H1 (cell line): Measurements from ENCODE around the gene IRF7. TPM values are rescaled to one million over a fixed set of nuclear protein-coding genes. Genes with fewer than 3 reads are reported as not detected.

Experiments
- BRCA1 ChIP-seq: IDR thresholded peaks from 2 replicates; pipeline ENCODE4 v1.6.1; 2012; ENCODE audit warnings: low read depth, low read length, improper control_type of control experiment
- CREB1 ChIP-seq: IDR thresholded peaks from 2 replicates; pipeline ENCODE4 v1.6.1; 2012; ENCODE audit warnings: inconsistent platforms
- SIRT6 ChIP-seq: IDR thresholded peaks from one replicate; pipeline ENCODE4 v1.7.1; 2012; ENCODE audit warnings: low read length, inconsistent platforms
- SRF ChIP-seq: IDR thresholded peaks from 2 replicates; pipeline ENCODE4 v1.6.1; 2011; ENCODE audit warnings: mild to moderate bottlenecking, low read depth, low read length, moderate library complexity
- polyA plus RNA-seq, 7 experiments: library from polyadenylated mRNA; depleted of rRNA in 3 of 7; stranded (reverse) in 5 of 7; unstranded in 2 of 7; fragments of >200 nt in 5 of 7; fragments of 200-250 nt in 2 of 7; gene quantifications; 1 replicate in 5 of 7; 2 replicates in 1 of 7; 4 replicates in 1 of 7; pipeline versions ENCODE4 v1.2.1 to v1.2.3, GENCODE V29; 2011 to 2013; ENCODE audit warnings: missing spikeins in 2 of 7, mixed read lengths in 2 of 7
- total RNA-seq: library from RNA; stranded (reverse); fragmentation: NEBNext Ultra II Directional; extraction: Animal tissue kit (Norgen Biotek cat#: 25700); gene quantifications from 2 replicates; pipeline ENCODE4 v1.2.1, GENCODE V29; 2021

The IRF7 gene
- total and polyA plus RNA-seq, 2 of the 8 experiments (the other 6 are each of a cell fraction or from before 2014, with no cell fraction given), result 9.1 to 9.6 TPM

DNA sequence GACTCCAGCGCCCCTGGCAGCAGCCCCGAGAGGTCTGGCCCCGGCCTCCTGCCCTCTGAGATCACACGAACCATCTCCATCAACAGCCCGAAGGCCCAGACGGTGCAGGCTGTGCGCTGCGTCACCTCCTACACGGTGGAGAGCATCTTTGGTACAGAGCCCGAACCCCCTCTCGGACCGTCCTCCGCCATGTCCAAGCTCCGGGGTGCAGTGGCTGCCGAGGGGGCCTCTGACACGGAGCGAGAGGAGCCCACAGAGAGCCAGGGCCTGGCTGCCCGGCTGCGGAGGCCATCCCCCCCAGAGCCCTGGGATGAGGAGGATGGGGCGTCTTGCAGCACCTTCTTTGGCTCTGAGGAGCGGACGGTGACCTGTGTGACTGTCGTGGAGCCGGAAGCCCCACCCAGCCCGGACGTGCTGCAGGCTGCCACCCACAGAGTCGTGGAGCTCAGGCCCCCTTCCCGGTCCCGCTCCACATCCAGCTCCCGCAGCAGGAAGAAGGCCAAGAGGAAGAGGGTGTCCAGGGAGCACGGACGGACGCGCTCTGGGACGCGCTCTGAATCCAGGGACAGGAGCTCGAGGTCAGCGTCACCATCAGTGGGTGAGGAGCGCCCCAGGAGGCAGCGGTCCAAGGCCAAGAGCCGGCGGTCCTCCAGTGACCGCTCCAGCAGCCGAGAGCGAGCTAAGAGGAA lies 7.6 kb downstream of the IRF7 start (continued):
- TF ChIP-seq CREB1 (no peak), BRCA1 (no peak), SRF (no peak), SIRT6 (no peak)
